Adrenal gland (tissue), 12 donors: ENCODE data around the gene APOO. TPM values are rescaled to one million over a fixed set of nuclear protein-coding genes. Genes with fewer than 3 reads are reported as not detected.

Source experiments
- DNase-seq, 7 donors: peaks; one replicate each; pipeline ENCODE4 v3.0.0-alpha.2; 2019 to 2020
- H3K27ac ChIP-seq, 5 donors: fragments of 200-600 bp; sonication (generic) in 4 of 5; 1 replicate in 3 of 5; 2 replicates in 2 of 5; pipeline versions ENCODE4 v1.5.1 to v1.8.0; 2016 to 2020; ENCODE audit warnings: mild to moderate bottlenecking in 1 of 5
- H3K27me3 ChIP-seq: fragments of 200-600 bp; 2 replicates; pipeline ENCODE4 v1.8.0; 2021
- H3K36me3 ChIP-seq, 2 donors: fragments of 200-600 bp; replicated peaks in 1 of 2; 1 replicate in 1 of 2; 2 replicates in 1 of 2; pipeline versions ENCODE4 v1.5.1 to v1.8.0; 2018 to 2022
- H3K4me1 ChIP-seq, 2 donors: fragments of 200-600 bp; replicated peaks in 1 of 2; 1 replicate in 1 of 2; 2 replicates in 1 of 2; pipeline versions ENCODE4 v1.5.1 to v1.8.0; 2018 to 2021
- H3K4me3 ChIP-seq, 4 donors: fragments of 200-600 bp; sonication (generic) in 3 of 4; one replicate each; pipeline ENCODE4 v1.5.1; 2016 to 2018
- H3K9me3 ChIP-seq, 3 donors: fragments of 200-600 bp; sonication (generic) in 1 of 3; replicated peaks in 1 of 3; 1 replicate in 2 of 3; 2 replicates in 1 of 3; pipeline versions ENCODE4 v1.5.1 to v1.8.0; 2016 to 2021
- CTCF ChIP-seq, 6 experiments: fragments of 450-650 bp in 4 of 6; fragments of 200-600 bp in 2 of 6; sonication (generic) in 1 of 6; IDR thresholded peaks; 1 replicate in 5 of 6; 2 replicates in 1 of 6; pipeline versions ENCODE4 v1.5.1 to v1.8.0; 2016 to 2021; ENCODE audit warnings: antibody characterized with exemption in 6 of 6, mild to moderate bottlenecking in 2 of 6, moderate library complexity in 1 of 6
- POLR2A ChIP-seq, 2 donors: fragments of 450-650 bp; IDR thresholded peaks; one replicate each; pipeline ENCODE4 v1.6.1; 2017; ENCODE audit warnings: antibody characterized with exemption in 2 of 2, mild to moderate bottlenecking in 2 of 2, moderate library complexity in 1 of 2
- WGBS, 4 donors: extraction: QIAGEN DNeasy Blood & Tissue Kit in 2 of 4; methylation state at CpG; one replicate each; pipeline versions ENCODE4 v1.1.5 to v1.1.7; 2013 to 2017; 5-methylcytosine and 5-hydroxymethylcytosine counted together
- intact Hi-C, 2 donors: fragments of 100-400 bp; cut with DNase I; formaldehyde crosslinking; loops; one replicate each; pipeline versions ENCODE4 v1.14.1 to v1.15.0; 2022 to 2023
- polyA plus RNA-seq, 3 donors: library from polyadenylated mRNA; stranded (reverse); fragments of 200-250 nt in 2 of 3; fragments of 350-450 nt in 1 of 3; fragmentation: Illumina TruSeq in 1 of 3; extraction: RNeasy Lipid Tissue Mini Kit (QIAGEN cat#74804) in 1 of 3; gene quantifications; one replicate each; pipeline ENCODE4 v1.2.3, GENCODE V29; 2013 to 2014
- total RNA-seq, 9 donors: library from RNA; depleted of rRNA in 4 of 9; stranded (reverse); fragments of >200 nt in 4 of 9; fragments of 120-200 nt in 1 of 9; fragmentation: NEBNext Ultra II Directional in 1 of 9; extraction: Animal tissue kit (Norgen Biotek cat#: 25700) in 1 of 9; gene quantifications; one replicate each; pipeline versions ENCODE4 v1.1.0 to v1.2.4, GENCODE V29; 2013 to 2023
- donor health status: healthy with polysubstance abuse.
- donor health status: Bipolar disorder and iron deficiency.
- donor health status: DM: yes; HTN: yes; CAD: no.
- donor health status: DM: no; HTN: no; CAD: no.
- donor health status: DM: no; HTN: no; CAD: no.
- donor health status: DM: yes; HTN: yes; CAD: no.

Gene APOO
- total and polyA plus RNA-seq, 12 donors, result 12.9 to 177 (median 27.3) TPM

- Histone ChIP-seq H3K4me1 (no peaks in the 10 kb centered on the region), H3K27me3 (no peaks in the 10 kb centered on the region), H3K9me3 (no peaks in the 10 kb centered on the region), H3K4me3 (no peak overlapping the region), H3K36me3 (no peaks in the 10 kb centered on the region), H3K27ac (no peak overlapping the region)
- WGBS, 4 donors, result 63 to 88% (median 80%) methylated on average over 1 of the region's 1 CpG
- DNase-seq, result no peak
- intact Hi-C loops, result no loop called here
- TF ChIP-seq POLR2A (IDR thresholded peaks at IDR 0.05) (no peak), CTCF (IDR thresholded peaks at IDR 0.05) (no peak)
These were observed 68.8 kb downstream of the APOO start for GRCh38 chrX:23838953-23839352.

GRCh38 chrX:23832721-23833120 lies 75.0 kb downstream of the APOO start:
- Histone ChIP-seq H3K4me1 (no peaks in the 10 kb centered on the region), H3K9me3 (no peaks in the 10 kb centered on the region), H3K27me3 (no peaks in the 10 kb centered on the region), H3K4me3 (no peak overlapping the region), H3K27ac (no peak overlapping the region), H3K36me3 (no peaks in the 10 kb centered on the region)
- TF ChIP-seq POLR2A (IDR thresholded peaks at IDR 0.05), result no peak
- no peak for TF ChIP-seq CTCF (IDR thresholded peaks at IDR 0.05)
- intact Hi-C loops, result no loop called here
- no peak for DNase-seq
- 60 to 91% (median 83%) methylated on average over 1 of the region's 1 CpG for WGBS, 4 donors

GRCh38 chrX:23828881-23829280 lies 78.9 kb downstream of the APOO start:
- H3K4me3 ChIP-seq, result no peak overlapping the region
- WGBS, 4 donors, result 69 to 91% (median 82%) methylated on average over 2 to 5 of the region's 5 CpGs

GRCh38 chrX:23826653-23827052 lies 81.1 kb downstream of the APOO start:
- TF ChIP-seq POLR2A (IDR thresholded peaks at IDR 0.05), result no peak
- TF ChIP-seq CTCF (IDR thresholded peaks at IDR 0.05), result no peak
- Histone ChIP-seq H3K4me3 (no peak overlapping the region), H3K27me3 (no peaks in the 10 kb centered on the region), H3K4me1 (no peaks in the 10 kb centered on the region), H3K27ac (no peak overlapping the region), H3K36me3 (no peaks in the 10 kb centered on the region), H3K9me3 (no peaks in the 10 kb centered on the region)
- no peak for DNase-seq
- intact Hi-C loops, result no loop called here

More at GRCh38 chrX:23828881-23829280, 78.9 kb downstream of the APOO start:
- TF ChIP-seq POLR2A (IDR thresholded peaks at IDR 0.05), result no peak
- TF ChIP-seq CTCF (IDR thresholded peaks at IDR 0.05), result no peak
- Histone ChIP-seq H3K27me3 (no peaks in the 10 kb centered on the region), H3K4me1 (no peaks in the 10 kb centered on the region), H3K9me3 (no peaks in the 10 kb centered on the region), H3K36me3 (no peaks in the 10 kb centered on the region), H3K27ac (no peak overlapping the region)
- DNase-seq, result no peak
- intact Hi-C loops, result no loop called here
